B cell (primary cell): Measurements from ENCODE around the gene CDHR5. TPM values are rescaled to one million over a fixed set of nuclear protein-coding genes. Genes with fewer than 3 reads are reported as not detected.

Source experiments
- ATAC-seq: fragments of 200-7000 bp; cut with Tn5 transposase; one replicate; pipeline ENCODE4 v1.10.0; 2021; ENCODE audit warnings: low read depth, mild to moderate bottlenecking, moderate number of reproducible peaks, moderate library complexity
- CTCF ChIA-PET: fragments of 350-600 bp; sonication (Branson Sonifier 250); formaldehyde crosslinking; loops from one replicate; lab custom pipeline; 2021; ENCODE audit warnings: antibody characterized with exemption, inconsistent platforms; lab: Charles Lee
- POLR2A ChIA-PET: fragments of 350-600 bp; sonication (Branson Sonifier 250); formaldehyde crosslinking; loops from one replicate; lab custom pipeline; 2021; ENCODE audit warnings: antibody characterized with exemption; lab: Charles Lee
- DNase-seq: peaks from one replicate; pipeline ENCODE4 v3.0.0; 2013
- H2AFZ ChIP-seq: 2 replicates; pipeline ENCODE4 v1.6.1; 2012; ENCODE audit warnings: mild to moderate bottlenecking, low read depth, low read length; ENCODE audit not compliant: insufficient read depth, poor library complexity, severe bottlenecking
- H3K27ac ChIP-seq, 2 donors: 1 replicate in 1 of 2; 2 replicates in 1 of 2; pipeline ENCODE4 v1.5.1; 2012 to 2013; ENCODE audit warnings: low read length in 2 of 2, mild to moderate bottlenecking in 2 of 2, moderate library complexity in 1 of 2
- H3K27me3 ChIP-seq, 4 experiments: fragments of 200-600 bp in 1 of 4; sonication (generic) in 1 of 4; replicated peaks in 1 of 4; 1 replicate in 2 of 4; 2 replicates in 2 of 4; pipeline versions ENCODE4 v1.6.1 to v1.7.0; 2013 to 2016; ENCODE audit warnings: low read length in 3 of 4, mild to moderate bottlenecking in 2 of 4, mixed read lengths in 1 of 4, moderate library complexity in 1 of 4; ENCODE audit not compliant: insufficient read depth in 4 of 4, control insufficient read depth in 3 of 4; ENCODE audit errors: control extremely low read depth in 1 of 4
- H3K36me3 ChIP-seq, 2 experiments: replicated peaks in 1 of 2; 1 replicate in 1 of 2; 2 replicates in 1 of 2; pipeline versions ENCODE4 v1.6.1 to v1.7.1; 2013; ENCODE audit warnings: low read length in 1 of 2; ENCODE audit not compliant: insufficient read depth in 2 of 2, control insufficient read depth in 1 of 2; ENCODE audit errors: control extremely low read depth in 1 of 2, extremely low read depth in 1 of 2
- H3K4me1 ChIP-seq, 2 donors: fragments of 200-600 bp in 1 of 2; sonication (generic) in 1 of 2; 1 replicate in 1 of 2; 2 replicates in 1 of 2; pipeline versions ENCODE4 v1.5.1 to v1.6.1; 2013 to 2017; ENCODE audit warnings: low read length in 2 of 2; ENCODE audit not compliant: control insufficient read depth in 2 of 2, insufficient read depth in 2 of 2
- H3K4me2 ChIP-seq: replicated peaks from 2 replicates; pipeline ENCODE3; 2012; ENCODE audit warnings: mild to moderate bottlenecking, low read depth, low read length; ENCODE audit not compliant: poor library complexity, severe bottlenecking
- H3K4me3 ChIP-seq, 5 experiments: fragments of 200-600 bp in 1 of 5; sonication (generic) in 1 of 5; 1 replicate in 3 of 5; 2 replicates in 2 of 5; pipeline versions ENCODE4 v1.5.1 to v1.7.0; 2011 to 2016; ENCODE audit warnings: low read length in 4 of 5, mild to moderate bottlenecking in 4 of 5, low read depth in 2 of 5, control low read depth in 1 of 5, moderate library complexity in 1 of 5; ENCODE audit not compliant: insufficient read depth in 1 of 5; ENCODE audit errors: control extremely low read depth in 1 of 5, extremely low read depth in 1 of 5
- H3K79me2 ChIP-seq: fragments of 200-600 bp; sonication (generic); one replicate; pipeline ENCODE4 v1.6.0; 2016; ENCODE audit warnings: low read length; ENCODE audit not compliant: control insufficient read depth, insufficient read depth
- H3K9ac ChIP-seq: fragments of 200-600 bp; sonication (generic); 2 replicates; pipeline ENCODE4 v1.6.1; 2017; ENCODE audit warnings: mild to moderate bottlenecking, low read length, moderate library complexity
- H3K9me3 ChIP-seq, 3 donors: one replicate each; pipeline versions ENCODE4 v1.6.1 to v1.7.1; 2013; ENCODE audit warnings: low read length in 2 of 3; ENCODE audit not compliant: control insufficient read depth in 2 of 3, insufficient read depth in 1 of 3; ENCODE audit errors: control extremely low read depth in 1 of 3
- H4K20me1 ChIP-seq: 2 replicates; pipeline ENCODE4 v1.6.0; 2012; ENCODE audit warnings: mild to moderate bottlenecking, low read length; ENCODE audit not compliant: insufficient read depth, control insufficient read depth, poor library complexity, severe bottlenecking
- H3K27ac Mint-ChIP-seq: one replicate; pipeline ENCODE4 v1.8.0; 2021; ENCODE audit warnings: mixed read lengths
- H3K27me3 Mint-ChIP-seq: one replicate; pipeline ENCODE4 v1.8.0; 2021; ENCODE audit warnings: mixed read lengths
- H3K4me1 Mint-ChIP-seq: one replicate; pipeline ENCODE4 v1.8.0; 2021; ENCODE audit warnings: mixed read lengths
- H3K4me3 Mint-ChIP-seq: one replicate; pipeline ENCODE4 v1.8.0; 2021; ENCODE audit warnings: mixed read lengths
- H3K9me3 Mint-ChIP-seq: one replicate; pipeline ENCODE4 v1.8.0; 2022; ENCODE audit warnings: mixed read lengths; ENCODE audit not compliant: insufficient read depth
- CTCF ChIP-seq: fragments of 200-600 bp; IDR thresholded peaks from one replicate; pipeline ENCODE4 v1.8.0; 2022; ENCODE audit warnings: antibody characterized with exemption, mild to moderate bottlenecking
- EZH2 ChIP-seq: IDR thresholded peaks from 2 replicates; pipeline ENCODE4 v1.6.1; 2012; ENCODE audit warnings: borderline replicate concordance, low read depth, mild to moderate bottlenecking, moderate library complexity, low read length; ENCODE audit not compliant: insufficient read depth, poor library complexity, severe bottlenecking
- WGBS: methylation state at CpG from one replicate; pipeline ENCODE4 v1.1.5; 2013; ENCODE audit warnings: missing lambda C conversion rate; ENCODE audit not compliant: insufficient coverage; 5-methylcytosine and 5-hydroxymethylcytosine counted together
- intact Hi-C: fragments of 100-400 bp; cut with micrococcal nuclease; formaldehyde crosslinking; loops from one replicate; pipeline ENCODE4 v1.10.0; 2022
- polyA plus RNA-seq: library from polyadenylated mRNA; depleted of rRNA; stranded (reverse); fragments of >200 nt; gene quantifications from 2 replicates; pipeline ENCODE4 v1.2.3, GENCODE V29; 2012
- total RNA-seq, 2 donors: library from RNA; stranded (reverse); fragments of 120-200 nt in 1 of 2; gene quantifications; 1 replicate in 1 of 2; 2 replicates in 1 of 2; pipeline versions ENCODE4 v1.2.3 to v1.2.4, GENCODE V29; 2013 to 2022

The CDHR5 gene
- total and polyA plus RNA-seq, 2 donors (not counting 1 experiment from before 2014, with no cell fraction given) = 0.09 TPM; not detected in 1

- no peak overlapping the region for H3K4me2 ChIP-seq
- WGBS = 92% methylated on average over 17 of the region's 17 CpGs
- H3K27ac ChIP-seq = no peak overlapping the region
- ChIA-PET POLR2A (no interaction called here), CTCF (no interaction called here)
- intact Hi-C loops = no loop called here
- H2AFZ ChIP-seq = no peak overlapping the region
- peaks cover 91% of the 10 kb centered on the region for H4K20me1 ChIP-seq
- DNase-seq = no peak
- H3K79me2 ChIP-seq = peaks cover 97% of the 10 kb centered on the region
- H3K9ac ChIP-seq = no peak overlapping the region
- no peak overlapping the region for H3K4me3 ChIP-seq
- H3K4me3 Mint-ChIP-seq = no peak overlapping the region
- peaks cover 1 to 28% of the 10 kb centered on the region in 2 experiments for H3K36me3 ChIP-seq
- no peak for TF ChIP-seq CTCF
- TF ChIP-seq EZH2 = no peak
- H3K4me1 Mint-ChIP-seq = peaks cover 37% of the 10 kb centered on the region
- no peaks in the 10 kb centered on the region for H3K9me3 ChIP-seq
- no peaks in the 10 kb centered on the region for H3K9me3 Mint-ChIP-seq
- no peak overlapping the region for H3K27ac Mint-ChIP-seq
- no peak for ATAC-seq
- no peaks in the 10 kb centered on the region for H3K27me3 ChIP-seq
- peaks cover 20 to 39% of the 10 kb centered on the region in 2 donors for H3K4me1 ChIP-seq
- H3K27me3 Mint-ChIP-seq = no peaks in the 10 kb centered on the region
These were observed 43.0 kb downstream of the CDHR5 start for GRCh38 chr11:581752-582151.

DNA sequence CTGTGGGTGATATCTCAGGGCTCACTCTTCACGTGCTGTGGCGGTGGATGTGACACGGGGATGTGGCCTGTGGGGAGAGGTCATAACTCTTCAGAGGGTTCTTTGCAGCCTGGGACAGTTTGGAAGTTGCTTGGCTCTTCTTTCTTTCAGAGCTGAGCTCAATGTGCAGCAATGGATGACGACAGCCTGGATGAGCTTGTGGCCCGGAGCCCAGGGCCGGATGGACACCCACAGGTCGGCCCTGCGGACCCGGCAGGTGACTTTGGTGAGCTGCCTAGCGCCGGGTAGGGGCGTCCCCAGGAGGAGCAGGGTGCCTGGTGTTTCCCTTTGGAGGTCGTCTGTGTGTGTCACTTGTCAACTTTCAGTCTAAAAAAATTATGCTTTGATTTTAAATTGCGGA is 43.4 kb downstream of the CDHR5 start:
- POLR2A ChIA-PET = no interaction called here
- Histone ChIP-seq H4K20me1 (peaks cover 88% of the 10 kb centered on the region), H3K4me3 (no peak overlapping the region), H3K79me2 (peaks cover 94% of the 10 kb centered on the region), H3K9ac (no peak overlapping the region), H2AFZ (no peak overlapping the region), H3K4me2 (no peak overlapping the region), H3K27me3 (no peaks in the 10 kb centered on the region), H3K9me3 (no peaks in the 10 kb centered on the region), H3K4me1 (peaks cover 20 to 39% of the 10 kb centered on the region in 2 donors), H3K36me3 (peaks cover 1 to 26% of the 10 kb centered on the region in 2 experiments), H3K27ac (no peak overlapping the region)
- Mint-ChIP-seq H3K27me3 (no peaks in the 10 kb centered on the region), H3K4me3 (no peak overlapping the region), H3K9me3 (no peaks in the 10 kb centered on the region), H3K4me1 (peaks cover 37% of the 10 kb centered on the region), H3K27ac (no peak overlapping the region)
- ATAC-seq (no peak), DNase-seq (no peak)
- intact Hi-C loops = no loop called here
- TF ChIP-seq CTCF = no peak
- no peak for TF ChIP-seq EZH2
- WGBS = 96% methylated on average over 11 of the region's 14 CpGs
- CTCF ChIA-PET = interaction anchor here (1.1 kb wide), 1 partner anchor 35 kb away, joined by 3 read pairs; the partner anchor contains the start of gene IRF7
